GM19395 (cell line): ENCODE data around the gene KCTD21.
"Not testable (repeated sequence)": the region's sequence is repeated elsewhere in the genome, so short reads cannot be mapped to it uniquely, and the experiment has no call there.

Experiments used
- ATAC-seq: cut with Tn5 transposase; IDR thresholded peaks from one replicate; pipeline ENCODE4 v1.9.1; 2021; ENCODE audit warnings: mild to moderate bottlenecking, moderate library complexity; ENCODE audit not compliant: unreplicated experiment

KCTD21 gene

GRCh38 chr11:78179459-78180071, 8.9 kb downstream of the KCTD21 start:
- ATAC-seq: no peak

- ATAC-seq: no peak
These were observed 11.2 kb downstream of the KCTD21 start for GRCh38 chr11:78177216-78177615.

GRCh38 chr11:78176605-78177141, 11.8 kb downstream of the KCTD21 start:
- ATAC-seq: no peak

- ATAC-seq: not testable (repeated sequence)
These were observed 12.6 kb downstream of the KCTD21 start for GRCh38 chr11:78175862-78176261.

GRCh38 chr11:78171951-78172350, 16.5 kb downstream of the KCTD21 start:
- no peak for ATAC-seq

- no peak for ATAC-seq
These were observed 17.4 kb downstream of the KCTD21 start for GRCh38 chr11:78170874-78171549.

- no peak for ATAC-seq
These were observed 18.0 kb downstream of the KCTD21 start for GRCh38 chr11:78170413-78170812.

GRCh38 chr11:78168539-78169477, 19.6 kb downstream of the KCTD21 start:
- ATAC-seq: no peak

GRCh38 chr11:78166855-78167469, 21.5 kb downstream of the KCTD21 start:
- no peak for ATAC-seq

- no peak for ATAC-seq
These were observed 24.0 kb downstream of the KCTD21 start for GRCh38 chr11:78164471-78164870.

GRCh38 chr11:78163828-78164227, 24.6 kb downstream of the KCTD21 start:
- no peak for ATAC-seq

GRCh38 chr11:78161962-78162371, 26.5 kb downstream of the KCTD21 start:
- no peak for ATAC-seq

GRCh38 chr11:78161346-78161745, 27.1 kb downstream of the KCTD21 start:
- no peak for ATAC-seq

- no peak for ATAC-seq
These were observed 27.9 kb downstream of the KCTD21 start for GRCh38 chr11:78160557-78160956.

GRCh38 chr11:78158987-78159652, 29.3 kb downstream of the KCTD21 start:
- no peak for ATAC-seq

- ATAC-seq: no peak
These were observed 32.1 kb downstream of the KCTD21 start for GRCh38 chr11:78156127-78156844.

- no peak for ATAC-seq
These were observed 36.6 kb downstream of the KCTD21 start for GRCh38 chr11:78151804-78152203.

- ATAC-seq: no peak
These were observed 37.7 kb downstream of the KCTD21 start for GRCh38 chr11:78150754-78151153.

- no peak for ATAC-seq
These were observed 38.1 kb downstream of the KCTD21 start for GRCh38 chr11:78150346-78150745.

GRCh38 chr11:78149646-78150045, 38.8 kb downstream of the KCTD21 start:
- ATAC-seq: no peak
